ENCODE measurements around the gene DDX4. TPM values are rescaled to one million over a fixed set of nuclear protein-coding genes. Genes with fewer than 3 reads are reported as not detected.
"Not testable (repeated sequence)": the region's sequence is repeated elsewhere in the genome, so short reads cannot be mapped to it uniquely, and the experiment has no call there.

Gene DDX4
- polyA plus RNA-seq, 1 experiment, result not detected

DNA sequence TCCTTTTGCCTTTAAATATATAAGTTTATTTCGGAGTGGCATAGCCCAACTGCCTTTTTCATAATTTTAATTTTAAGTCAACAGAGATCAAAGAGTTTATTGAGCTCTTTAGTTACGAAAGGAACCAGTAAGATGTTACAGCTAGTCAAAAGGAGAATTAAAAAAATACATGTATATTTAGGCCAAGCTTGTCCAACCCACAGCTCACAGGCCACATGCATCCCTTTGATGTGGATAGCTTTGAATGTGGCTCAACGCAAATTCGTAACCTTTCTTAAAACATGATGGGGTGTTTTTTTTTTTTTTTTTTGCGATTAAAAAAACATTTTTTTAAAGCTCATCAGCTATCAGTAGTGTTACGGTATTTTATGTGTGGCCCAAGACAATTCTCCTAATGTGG, 63.1 kb downstream of the DDX4 start:
- no peak overlapping the region for H3K4me3 ChIP-seq (ENCODE audit: low read depth, low read length)
- ChIA-PET CTCF (interaction anchor here (0.6 to 0.7 kb wide), 2 partner anchors 86 to 136 kb away, joined by 3 read pairs; no protein-coding TSS in a partner anchor), POLR2A (interaction anchor here (0.7 kb wide), 1 partner anchor 407 kb away, joined by 4 read pairs; no protein-coding TSS in a partner anchor)
- H3K9me3 ChIP-seq (ENCODE audit: control insufficient read depth, insufficient read depth, low read length), result no peaks in the 10 kb centered on the region
- no peaks in the 10 kb centered on the region for H3K27me3 ChIP-seq (ENCODE audit: control insufficient read depth, insufficient read depth, low read length)
- no peak for DNase-seq (ENCODE audit: low read depth, low spot score)
- no peak overlapping the region for H3K27ac ChIP-seq (ENCODE audit: low read depth, low read length)
- TF ChIP-seq, protein P1, sequence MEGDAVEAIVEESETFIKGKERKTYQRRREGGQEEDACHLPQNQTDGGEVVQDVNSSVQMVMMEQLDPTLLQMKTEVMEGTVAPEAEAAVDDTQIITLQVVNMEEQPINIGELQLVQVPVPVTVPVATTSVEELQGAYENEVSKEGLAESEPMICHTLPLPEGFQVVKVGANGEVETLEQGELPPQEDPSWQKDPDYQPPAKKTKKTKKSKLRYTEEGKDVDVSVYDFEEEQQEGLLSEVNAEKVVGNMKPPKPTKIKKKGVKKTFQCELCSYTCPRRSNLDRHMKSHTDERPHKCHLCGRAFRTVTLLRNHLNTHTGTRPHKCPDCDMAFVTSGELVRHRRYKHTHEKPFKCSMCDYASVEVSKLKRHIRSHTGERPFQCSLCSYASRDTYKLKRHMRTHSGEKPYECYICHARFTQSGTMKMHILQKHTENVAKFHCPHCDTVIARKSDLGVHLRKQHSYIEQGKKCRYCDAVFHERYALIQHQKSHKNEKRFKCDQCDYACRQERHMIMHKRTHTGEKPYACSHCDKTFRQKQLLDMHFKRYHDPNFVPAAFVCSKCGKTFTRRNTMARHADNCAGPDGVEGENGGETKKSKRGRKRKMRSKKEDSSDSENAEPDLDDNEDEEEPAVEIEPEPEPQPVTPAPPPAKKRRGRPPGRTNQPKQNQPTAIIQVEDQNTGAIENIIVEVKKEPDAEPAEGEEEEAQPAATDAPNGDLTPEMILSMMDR (IDR thresholded peaks at IDR 0.05; ENCODE audit: low read depth, low read length), result no peak

DNA sequence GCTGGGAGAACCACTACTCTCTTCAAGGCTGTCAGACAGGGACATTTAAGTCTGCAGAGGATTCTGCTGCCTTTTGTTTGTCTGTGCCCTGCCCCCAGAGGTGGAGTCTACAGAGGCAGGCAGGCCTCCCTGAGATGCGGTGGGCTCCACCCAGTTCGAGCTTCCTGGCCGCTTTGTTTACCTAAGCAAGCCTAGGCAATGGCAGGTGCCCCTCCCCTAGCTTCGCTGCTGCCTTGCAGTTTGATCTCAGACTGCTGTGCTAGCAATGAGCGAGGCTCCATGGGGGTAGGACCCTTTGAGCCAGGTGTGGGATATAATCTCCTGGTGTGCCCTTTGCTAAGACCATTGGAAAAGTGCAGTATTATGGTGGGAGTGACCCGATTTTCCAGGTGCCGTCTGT, 71.0 kb downstream of the DDX4 start:
- CTCF ChIA-PET; POLR2A ChIA-PET; H3K4me3 ChIP-seq (ENCODE audit: low read depth, low read length); H3K27ac ChIP-seq (ENCODE audit: low read depth, low read length); DNase-seq (ENCODE audit: low read depth, low spot score); H3K27me3 ChIP-seq (ENCODE audit: control insufficient read depth, insufficient read depth, low read length); H3K9me3 ChIP-seq (ENCODE audit: control insufficient read depth, insufficient read depth, low read length): not testable (repeated sequence)

DNA sequence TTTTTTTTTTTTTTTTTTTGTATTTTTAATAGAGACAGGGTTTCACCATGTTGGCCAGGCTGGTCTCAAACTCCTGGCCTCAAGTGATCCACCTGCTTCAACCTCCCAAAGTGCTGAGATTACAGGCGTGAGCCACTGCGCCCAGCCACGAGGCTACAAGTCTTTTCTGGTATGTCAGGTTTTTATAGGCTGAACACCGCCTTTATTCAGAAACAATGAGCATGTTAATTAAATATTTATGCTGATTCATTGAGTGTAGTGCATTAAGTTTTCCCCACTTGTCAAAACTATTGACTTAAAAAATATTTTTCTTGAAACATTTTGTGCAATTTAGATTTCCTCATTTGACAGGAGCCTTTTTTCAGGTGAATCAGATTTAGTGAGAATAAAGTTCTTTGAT, 78.1 kb downstream of the DDX4 start:
- DNase-seq (ENCODE audit: low read depth, low spot score); H3K27ac ChIP-seq (ENCODE audit: low read depth, low read length); CTCF ChIA-PET; H3K9me3 ChIP-seq (ENCODE audit: control insufficient read depth, insufficient read depth, low read length); H3K27me3 ChIP-seq (ENCODE audit: control insufficient read depth, insufficient read depth, low read length); H3K4me3 ChIP-seq (ENCODE audit: low read depth, low read length): not testable (repeated sequence)
- POLR2A ChIA-PET, result interaction anchor here (0.7 to 1.4 kb wide), 5 partner anchors 35 to 914 kb away, joined by 3 to 11 read pairs (median 5); partner anchors contain the start of gene IL31RA

DNA sequence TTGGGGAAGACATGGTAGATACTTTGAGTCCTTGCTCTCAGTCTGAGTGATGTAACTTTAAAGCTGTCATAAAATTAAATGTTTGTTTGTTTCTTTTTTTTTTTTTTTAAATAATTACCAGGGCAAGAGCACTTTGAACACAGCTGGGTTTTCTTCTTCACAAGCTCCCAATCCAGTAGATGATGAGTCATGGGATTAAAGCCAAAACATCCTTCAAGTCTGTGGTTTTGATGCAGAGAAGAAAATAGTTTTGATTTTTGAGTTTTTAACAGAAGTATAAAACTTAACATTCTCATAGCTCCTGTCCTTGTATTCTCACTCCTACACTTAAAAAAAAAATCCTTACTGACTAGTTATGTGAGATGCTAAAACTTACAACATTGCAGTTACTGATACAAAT, 78.5 kb downstream of the DDX4 start:
- Histone ChIP-seq H3K4me3 (ENCODE audit: low read depth, low read length) (no peak overlapping the region), H3K9me3 (ENCODE audit: control insufficient read depth, insufficient read depth, low read length) (no peaks in the 10 kb centered on the region), H3K27me3 (ENCODE audit: control insufficient read depth, insufficient read depth, low read length) (no peaks in the 10 kb centered on the region), H3K27ac (ENCODE audit: low read depth, low read length) (no peak overlapping the region)
- CTCF ChIA-PET, result no interaction called here
- TF ChIP-seq, protein P1 (IDR thresholded peaks at IDR 0.05; ENCODE audit: low read depth, low read length), result no peak
- peak; percentile 88 for DNase-seq (ENCODE audit: low read depth, low spot score)
- POLR2A ChIA-PET, result interaction anchor here (0.7 to 1.4 kb wide), 6 partner anchors 35 to 1032 kb away, joined by 3 to 11 read pairs (median 4); partner anchors contain the start of gene IL31RA

DNA sequence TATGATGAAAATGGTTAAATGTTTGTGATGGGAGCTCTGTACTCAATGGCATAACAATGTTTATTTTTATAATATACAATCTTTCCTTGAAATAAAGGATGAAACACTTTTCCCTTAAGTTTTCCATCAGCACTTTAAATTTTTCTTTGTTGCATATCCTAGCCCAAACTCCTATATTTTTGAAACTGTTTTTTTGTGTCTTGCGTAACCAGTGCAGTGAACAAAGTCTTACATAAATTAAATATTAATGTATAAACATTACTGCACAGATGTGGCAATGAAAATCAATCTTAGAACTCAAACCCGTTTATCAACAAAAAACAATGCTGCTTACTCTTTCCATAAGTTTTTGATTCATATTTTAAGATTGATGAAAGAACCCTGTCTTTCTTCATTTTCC, 79.2 kb downstream of the DDX4 start:
- no peak overlapping the region for H3K27ac ChIP-seq (ENCODE audit: low read depth, low read length)
- POLR2A ChIA-PET, result interaction anchor here (0.7 to 1.0 kb wide), 2 partner anchors 52 to 1031 kb away, joined by 3 to 6 read pairs; no protein-coding TSS in a partner anchor
- peaks cover under 1% of the 10 kb centered on the region for H3K27me3 ChIP-seq (ENCODE audit: control insufficient read depth, insufficient read depth, low read length)
- CTCF ChIA-PET, result no interaction called here
- no peaks in the 10 kb centered on the region for H3K9me3 ChIP-seq (ENCODE audit: control insufficient read depth, insufficient read depth, low read length)
- H3K4me3 ChIP-seq (ENCODE audit: low read depth, low read length), result no peak overlapping the region
- DNase-seq (ENCODE audit: low read depth, low spot score), result no peak
- TF ChIP-seq, protein P1 (IDR thresholded peaks at IDR 0.05; ENCODE audit: low read depth, low read length), result no peak

DNA sequence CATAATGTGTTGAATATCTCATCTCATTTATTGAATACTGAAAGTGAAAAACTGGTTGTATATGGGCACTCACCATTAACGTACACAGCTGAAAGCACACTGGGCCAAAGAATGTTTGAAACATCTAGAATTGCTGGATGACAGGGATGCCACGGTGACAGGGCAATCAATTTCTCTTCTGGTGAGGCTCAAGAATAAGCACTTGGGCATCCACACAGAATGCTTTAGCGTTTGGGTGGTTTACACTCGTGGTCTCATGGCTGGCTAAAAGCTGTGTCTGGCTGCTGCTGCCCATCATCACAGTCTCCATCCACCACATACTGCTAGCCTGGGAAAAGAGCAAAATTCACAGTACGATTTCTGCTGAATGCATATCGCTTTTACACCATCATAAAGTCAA, 82.6 kb downstream of the DDX4 start:
- H3K9me3 ChIP-seq (ENCODE audit: control insufficient read depth, insufficient read depth, low read length), result no peaks in the 10 kb centered on the region
- H3K27ac ChIP-seq (ENCODE audit: low read depth, low read length), result no peak overlapping the region
- H3K4me3 ChIP-seq (ENCODE audit: low read depth, low read length), result no peak overlapping the region
- TF ChIP-seq, protein P1 (IDR thresholded peaks at IDR 0.05; ENCODE audit: low read depth, low read length), result no peak
- no peak for DNase-seq (ENCODE audit: low read depth, low spot score)
- ChIA-PET CTCF (no interaction called here), POLR2A (no interaction called here)
- H3K27me3 ChIP-seq (ENCODE audit: control insufficient read depth, insufficient read depth, low read length), result peaks cover 2% of the 10 kb centered on the region
